Transverse colon (tissue), 4 donors: ENCODE data around the gene WDR12. TPM values are rescaled to one million over a fixed set of nuclear protein-coding genes. Genes with fewer than 3 reads are reported as not detected.
A peak's percentile ranks its signal among the peaks of the same experiment; 100 is the strongest.
"Not testable (repeated sequence)": the region's sequence is repeated elsewhere in the genome, so short reads cannot be mapped to it uniquely, and the experiment has no call there.

Experiments used
- DNase-seq: peaks from one replicate; pipeline ENCODE4 v3.0.0-alpha.2; 2019
- H3K27ac ChIP-seq, 4 donors: fragments of 200-600 bp; sonication (generic); 2 replicates each; pipeline ENCODE4 v1.5.1; 2016 to 2018; ENCODE audit warnings: inconsistent platforms in 4 of 4
- H3K27me3 ChIP-seq: fragments of 200-600 bp; sonication (generic); 2 replicates; pipeline ENCODE4 v1.5.1; 2017; ENCODE audit warnings: inconsistent platforms
- H3K36me3 ChIP-seq, 4 donors: fragments of 200-600 bp; sonication (generic); 2 replicates each; pipeline ENCODE4 v1.5.1; 2017 to 2019; ENCODE audit warnings: inconsistent platforms in 4 of 4
- H3K4me1 ChIP-seq, 4 donors: fragments of 200-600 bp; sonication (generic); 2 replicates each; pipeline ENCODE4 v1.5.1; 2017 to 2020; ENCODE audit warnings: inconsistent platforms in 4 of 4
- H3K4me3 ChIP-seq, 4 donors: fragments of 200-600 bp; sonication (generic); 1 replicate in 1 of 4; 2 replicates in 3 of 4; pipeline versions ENCODE4 v1.5.1 to v1.6.1; 2017 to 2019; ENCODE audit warnings: inconsistent platforms in 4 of 4
- H3K9me3 ChIP-seq, 2 donors: fragments of 200-600 bp; sonication (generic); 2 replicates each; pipeline ENCODE4 v1.5.1; 2017 to 2019; ENCODE audit warnings: inconsistent platforms in 2 of 2
- EP300 ChIP-seq: sonication (generic); formaldehyde crosslinking; IDR thresholded peaks from one replicate; pipeline ENCODE4 v1.6.1; 2017; ENCODE audit warnings: antibody characterized with exemption, low read depth
- POLR2A ChIP-seq: fragments of 450-650 bp; IDR thresholded peaks from one replicate; pipeline ENCODE4 v1.6.1; 2016; ENCODE audit warnings: antibody characterized with exemption, mild to moderate bottlenecking, moderate library complexity
- POLR2AphosphoS5 ChIP-seq, 3 donors: sonication (generic); formaldehyde crosslinking; IDR thresholded peaks; one replicate each; pipeline ENCODE4 v1.6.1; 2016; ENCODE audit warnings: antibody characterized with exemption in 3 of 3
- WGBS, 2 donors: methylation state at CpG; one replicate each; pipeline ENCODE4 v1.1.5; 2018; ENCODE audit warnings: low coverage in 1 of 2; 5-methylcytosine and 5-hydroxymethylcytosine counted together
- in situ Hi-C, 4 donors: fragments of 200-750 bp; cut with MboI; loops; one replicate each; pipeline versions ENCODE4 v1.15.0 to v1.15.1; 2017; ENCODE audit warnings: low sequenced_read_pairs in 3 of 4, low pct_ligation_motif_present in 1 of 4, low pct_unique_long_range_greater_than_20kb in 1 of 4
- intact Hi-C: fragments of 100-400 bp; cut with DNase I; formaldehyde crosslinking; loops from one replicate; pipeline ENCODE4 v1.15.1; 2023; ENCODE audit warnings: low total_unique reads
- total RNA-seq, 4 donors: library from RNA; depleted of rRNA; stranded (reverse); fragments of >200 nt; gene quantifications; one replicate each; pipeline ENCODE4 v1.1.0, GENCODE V29; 2016
- TF ChIP-seq, protein P1 (sequence below), 5 experiments: fragments of 200-600 bp in 3 of 5; fragments of 450-650 bp in 2 of 5; sonication (generic) in 3 of 5; IDR thresholded peaks; 1 replicate in 2 of 5; 2 replicates in 3 of 5; pipeline ENCODE4 v1.5.1; 2016 to 2017; ENCODE audit warnings: antibody characterized with exemption in 5 of 5, inconsistent platforms in 3 of 5, mild to moderate bottlenecking in 2 of 5, moderate library complexity in 1 of 5

The WDR12 gene
- 10 to 100 TPM in 3 of 4 donors, 1 to 10 TPM in 1; 2.2 to 46.0 (median 15.6) TPM for total RNA-seq

GRCh38 chr2:202911512-202912341, at the start of gene WDR12, which contains the start of gene CARF:
WDR12 (minus strand) TSS chr2:202911673; CDS start chr2:202911476, 197 bp downstream.
CARF (plus strand) TSS chr2:202912275; CDS start chr2:202941903, 29,628 bp downstream.
- Histone ChIP-seq H3K4me1 (peaks cover 11 to 25% (median 18%) of the 10 kb centered on the region in 4 donors), H3K27me3 (no peaks in the 10 kb centered on the region), H3K4me3 (peak within 1 kb of the TSS; percentile 50 to 97 (median 76)), H3K9me3 (no peaks in the 10 kb centered on the region), H3K36me3 (no peaks in the 10 kb centered on the region), H3K27ac (peak within 1 kb of the TSS; percentile 85 to 98 (median 93))
- TF ChIP-seq, protein P1, sequence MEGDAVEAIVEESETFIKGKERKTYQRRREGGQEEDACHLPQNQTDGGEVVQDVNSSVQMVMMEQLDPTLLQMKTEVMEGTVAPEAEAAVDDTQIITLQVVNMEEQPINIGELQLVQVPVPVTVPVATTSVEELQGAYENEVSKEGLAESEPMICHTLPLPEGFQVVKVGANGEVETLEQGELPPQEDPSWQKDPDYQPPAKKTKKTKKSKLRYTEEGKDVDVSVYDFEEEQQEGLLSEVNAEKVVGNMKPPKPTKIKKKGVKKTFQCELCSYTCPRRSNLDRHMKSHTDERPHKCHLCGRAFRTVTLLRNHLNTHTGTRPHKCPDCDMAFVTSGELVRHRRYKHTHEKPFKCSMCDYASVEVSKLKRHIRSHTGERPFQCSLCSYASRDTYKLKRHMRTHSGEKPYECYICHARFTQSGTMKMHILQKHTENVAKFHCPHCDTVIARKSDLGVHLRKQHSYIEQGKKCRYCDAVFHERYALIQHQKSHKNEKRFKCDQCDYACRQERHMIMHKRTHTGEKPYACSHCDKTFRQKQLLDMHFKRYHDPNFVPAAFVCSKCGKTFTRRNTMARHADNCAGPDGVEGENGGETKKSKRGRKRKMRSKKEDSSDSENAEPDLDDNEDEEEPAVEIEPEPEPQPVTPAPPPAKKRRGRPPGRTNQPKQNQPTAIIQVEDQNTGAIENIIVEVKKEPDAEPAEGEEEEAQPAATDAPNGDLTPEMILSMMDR (IDR thresholded peaks at IDR 0.05) = peak in 1 of 5 experiments; percentile 5
- TF ChIP-seq POLR2AphosphoS5 (IDR thresholded peaks at IDR 0.05) (peak in 2 of 3 donors; percentile 75 to 86), EP300 (no peak), POLR2A (peak; percentile 72)
- 0 to 1% methylated on average over 12 to 38 of the region's 39 CpGs for WGBS, 2 donors
- in situ Hi-C loops (no loop called here), intact Hi-C loops (no loop called here)
- DNase-seq = peak; percentile 95

GRCh38 chr2:202960524-202960923, 49.1 kb upstream of the WDR12 start:
- intact Hi-C loops = no loop called here
- Histone ChIP-seq H3K36me3 (peaks cover 0 to 6% (median 2%) of the 10 kb centered on the region in 4 donors), H3K4me1 (no peaks in the 10 kb centered on the region), H3K27ac (no peak overlapping the region), H3K27me3 (no peaks in the 10 kb centered on the region), H3K4me3 (no peak overlapping the region), H3K9me3 (no peaks in the 10 kb centered on the region)
- WGBS, 2 donors = 95% methylated on average over 4 to 6 of the region's 6 CpGs
- DNase-seq = no peak
- in situ Hi-C loops = no loop called here
- TF ChIP-seq, protein P1 (IDR thresholded peaks at IDR 0.05) = no peak
- no peak for TF ChIP-seq POLR2AphosphoS5 (IDR thresholded peaks at IDR 0.05)
- TF ChIP-seq POLR2A = no peak
- TF ChIP-seq EP300 = no peak

- H3K9me3 ChIP-seq = peaks cover 8% of the 10 kb centered on the region in 2 donors
- no peak overlapping the region for H3K27ac ChIP-seq
- no peak for DNase-seq
- in situ Hi-C loops = no loop called here
- WGBS, 2 donors = 41 to 64% methylated on average over 2 of the region's 2 CpGs
- intact Hi-C loops = no loop called here
- no peaks in the 10 kb centered on the region for H3K4me1 ChIP-seq
- H3K4me3 ChIP-seq = no peak overlapping the region
- no peaks in the 10 kb centered on the region for H3K27me3 ChIP-seq
- TF ChIP-seq POLR2AphosphoS5 (IDR thresholded peaks at IDR 0.05) (no peak), EP300 (no peak), POLR2A (no peak)
- TF ChIP-seq, protein P1 (IDR thresholded peaks at IDR 0.05) = no peak
- peaks cover 0 to 16% (median 4%) of the 10 kb centered on the region in 4 donors for H3K36me3 ChIP-seq
Measured at GRCh38 chr2:202950592-202950991, 39.1 kb upstream of the WDR12 start.

- in situ Hi-C loops = not testable (repeated sequence)
Measured at GRCh38 chr2:202949333-202949732, 37.9 kb upstream of the WDR12 start.

More at GRCh38 chr2:202949333-202949732, 37.9 kb upstream of the WDR12 start:
- H3K27me3 ChIP-seq, intact Hi-C loops, H3K27ac ChIP-seq, H3K4me3 ChIP-seq, DNase-seq, H3K4me1 ChIP-seq: not testable (repeated sequence)
- 92 to 98% methylated on average over 2 to 3 of the region's 3 CpGs for WGBS, 2 donors
- Histone ChIP-seq H3K9me3 (peaks cover 8 to 14% of the 10 kb centered on the region in 2 donors), H3K36me3 (peaks cover 0 to 26% (median 8%) of the 10 kb centered on the region in 4 donors)
